NCI-H2081 (cell line): ENCODE results near the gene IFNB1.
A peak's percentile ranks its signal among the peaks of the same experiment; 100 is the strongest.

Source experiments
- DNase-seq, 2 experiments: peaks; one replicate each; lab custom pipeline; 2025; lab: John Stamatoyannopoulos, UW

IFNB1 gene

DNA sequence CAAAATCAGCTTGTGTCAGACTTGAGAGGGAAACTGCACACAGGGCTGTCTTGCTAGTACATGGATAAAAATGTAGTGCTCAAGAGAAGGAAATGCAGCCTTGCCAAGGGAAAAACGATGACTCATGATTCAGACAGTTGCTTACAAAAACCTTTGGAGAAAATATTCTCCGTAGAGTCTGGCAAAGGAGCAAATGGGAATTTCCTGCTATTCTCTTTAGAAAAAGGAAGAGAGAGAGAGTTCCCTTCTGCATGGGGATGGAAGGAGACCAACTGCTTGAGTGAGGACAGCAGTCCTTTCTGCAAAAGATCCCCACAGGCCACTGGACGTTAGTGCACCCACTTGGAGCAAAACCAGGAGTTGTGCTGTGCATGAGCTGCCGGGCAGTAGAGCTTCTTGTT lies 7.6 kb downstream of the IFNB1 start:
- no peak for DNase-seq

DNA sequence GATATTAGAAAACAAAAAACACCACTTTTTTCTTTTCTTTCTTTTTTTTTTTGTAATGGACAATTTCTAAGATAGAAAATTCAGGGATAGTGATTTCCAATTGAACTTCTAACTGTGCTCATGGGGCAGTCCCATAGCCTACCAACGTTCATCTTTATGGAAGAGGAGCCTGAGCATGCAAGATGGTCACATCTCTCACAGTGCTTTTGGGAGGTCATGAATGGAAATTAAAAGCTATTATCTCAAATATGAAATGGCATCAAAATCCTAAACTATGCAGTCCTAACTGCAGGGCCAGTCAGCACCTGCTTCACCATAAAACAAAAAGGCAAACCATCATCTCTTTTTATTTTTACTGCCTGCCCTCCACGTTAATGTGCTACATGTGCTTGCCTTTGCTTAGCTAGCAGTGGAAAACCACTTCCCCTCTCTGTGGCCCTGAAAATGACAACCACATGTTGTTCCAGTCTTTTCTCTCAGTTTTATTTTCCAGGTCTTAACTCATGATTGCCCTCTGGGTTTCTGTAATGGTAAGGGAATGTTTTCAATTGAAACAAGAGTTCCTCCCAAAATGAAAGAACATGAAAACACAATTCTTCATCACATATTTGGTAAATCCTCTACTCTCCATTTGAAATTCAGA lies 16.7 kb downstream of the IFNB1 start:
- DNase-seq: no peak

GRCh38 chr9:21056931-21057330 lies 20.8 kb downstream of the IFNB1 start:
- DNase-seq: no peak

GRCh38 chr9:21053851-21054250 lies 23.9 kb downstream of the IFNB1 start:
- DNase-seq: no peak

DNA sequence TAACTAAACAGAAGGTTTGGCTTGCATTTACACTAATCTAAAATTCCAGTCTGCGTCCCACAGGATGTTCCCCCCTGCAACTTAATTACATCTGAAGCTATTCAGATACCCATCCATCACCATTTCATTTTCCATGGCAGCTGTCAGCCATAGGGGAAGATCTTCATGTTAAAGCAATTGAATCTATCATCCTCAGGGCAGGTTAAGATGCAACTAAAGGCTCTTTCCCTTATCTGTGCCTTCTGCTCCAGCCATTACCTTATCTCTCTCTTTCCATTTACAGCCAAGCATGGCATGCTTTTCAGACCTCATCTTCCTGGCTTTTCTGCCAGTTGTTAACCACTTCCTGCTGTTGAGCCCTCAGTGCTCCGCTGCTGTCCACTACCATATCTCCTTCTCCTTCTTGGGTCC lies 30.5 kb downstream of the IFNB1 start:
- no peak for DNase-seq

- DNase-seq: no peak
Measured at GRCh38 chr9:21043841-21044240, 33.9 kb downstream of the IFNB1 start.

DNA sequence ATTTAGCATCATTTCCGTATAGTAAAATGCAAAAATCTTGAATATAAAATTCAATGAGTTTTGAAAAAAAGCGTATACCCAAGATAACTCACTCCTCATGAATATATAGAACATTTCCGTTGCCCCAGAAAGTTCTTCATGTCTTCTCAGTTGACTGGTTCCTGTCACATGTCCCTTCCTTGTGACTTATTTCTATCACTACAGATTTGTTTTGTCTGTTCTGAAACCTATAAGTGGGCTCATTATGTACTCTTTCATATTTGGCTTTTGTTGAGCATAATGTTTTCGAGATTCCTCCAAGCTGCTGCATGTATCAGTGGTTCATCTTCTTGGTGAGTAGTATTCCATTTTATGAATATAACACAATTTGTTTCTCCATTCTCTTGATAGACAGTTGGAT lies 35.3 kb downstream of the IFNB1 start:
- DNase-seq: no peak

GRCh38 chr9:21039302-21039701 lies 38.4 kb downstream of the IFNB1 start:
- no peak for DNase-seq

- no peak for DNase-seq
Measured at GRCh38 chr9:21037278-21037677, 40.5 kb downstream of the IFNB1 start.

DNA sequence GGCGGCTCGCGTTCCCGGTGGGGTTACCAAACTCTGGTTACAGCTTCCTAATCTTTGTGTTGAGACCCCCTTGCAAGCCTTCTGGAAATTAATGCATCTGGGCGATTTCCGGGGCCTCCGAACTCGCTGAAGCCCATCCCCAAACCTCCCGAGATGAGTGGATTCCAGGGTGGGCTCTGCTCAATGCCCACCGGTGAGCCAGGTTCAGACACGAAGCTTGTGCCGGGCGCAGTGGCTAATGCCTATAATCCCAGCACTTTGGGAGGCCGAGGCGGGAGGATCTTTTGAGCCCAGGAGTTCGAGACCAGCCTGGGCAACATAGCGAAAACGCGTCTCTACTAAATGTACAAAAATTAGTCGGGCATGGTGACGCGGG lies 45.9 kb downstream of the IFNB1 start:
- no peak for DNase-seq

GRCh38 chr9:21031091-21031807 lies 46.5 kb downstream of the IFNB1 start, which contains the start of gene HACD4:
TSS of gene HACD4 (minus strand) at chr9:21031640. CDS start at chr9:21031590, 50 bp downstream.
- DNase-seq: peak; percentile 17 to 35

- no peak for DNase-seq
Measured at GRCh38 chr9:21030389-21031035, 47.2 kb downstream of the IFNB1 start.

- no peak for DNase-seq
Measured at GRCh38 chr9:21029661-21030060, 48.1 kb downstream of the IFNB1 start.

DNA sequence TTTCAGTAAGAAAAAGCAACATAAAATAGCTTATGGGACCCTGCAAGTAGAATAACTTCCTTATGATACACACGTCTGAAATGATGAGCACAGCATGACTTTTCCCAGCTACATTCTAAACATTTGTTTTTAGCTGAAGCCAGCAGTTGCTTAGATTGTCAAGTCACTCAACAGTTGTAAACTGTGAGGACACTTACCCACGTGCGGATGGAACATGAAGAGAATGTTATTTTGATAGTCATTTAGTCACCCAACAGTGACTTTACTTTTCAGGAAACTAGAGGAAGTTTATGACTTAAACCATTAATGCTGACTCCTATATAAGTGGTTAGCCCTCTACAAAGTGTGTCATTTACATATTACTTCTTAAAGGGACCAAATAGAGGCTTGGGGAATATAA lies 49.3 kb downstream of the IFNB1 start:
- DNase-seq: no peak

- DNase-seq: no peak
Measured at GRCh38 chr9:21027295-21027694, 50.4 kb downstream of the IFNB1 start.
